Motor neuron (in vitro differentiated cells): ENCODE measurements around the gene ACVR1. TPM values are rescaled to one million over a fixed set of nuclear protein-coding genes. Genes with fewer than 3 reads are reported as not detected.

Source experiments
- ATAC-seq, 8 experiments: fragments of 200-7000 bp; cut with Tn5 transposase; replicated peaks in 6 of 8; 2 replicates each; pipeline ENCODE4 v1.8.0; 2021; ENCODE audit warnings: mild to moderate bottlenecking in 8 of 8, moderate library complexity in 8 of 8
- H3K27ac ChIP-seq, 2 donors: fragments of 250-450 bp; sonication (Bioruptor Pico); 2 replicates each; pipeline ENCODE4 v1.9.0; 2021; ENCODE audit warnings: antibody characterized with exemption in 2 of 2, mild to moderate bottlenecking in 2 of 2, moderate library complexity in 1 of 2
- H3K4me1 ChIP-seq, 2 donors: fragments of 250-450 bp; sonication (Bioruptor Pico); replicated peaks in 1 of 2; 2 replicates each; pipeline ENCODE4 v1.6.1; 2021; ENCODE audit warnings: antibody characterized with exemption in 2 of 2, mild to moderate bottlenecking in 2 of 2, moderate library complexity in 1 of 2
- H3K4me3 ChIP-seq, 5 donors: fragments of 250-450 bp; sonication (Bioruptor Pico); 2 replicates each; pipeline ENCODE4 v1.9.0; 2021; ENCODE audit warnings: antibody characterized with exemption in 5 of 5, mild to moderate bottlenecking in 5 of 5, moderate library complexity in 4 of 5
- WGBS, 10 experiments: fragments of 450-650 bp; shearing (Covaris generic); methylation state at CpG; one replicate each; pipeline ENCODE4 v1.0.0; 2022; 5-methylcytosine and 5-hydroxymethylcytosine counted together
- in situ Hi-C, 9 experiments: fragments of 400-800 bp; cut with MboI; loops; one replicate each; pipeline ENCODE4 v1.15.0; 2021; ENCODE audit warnings: low sequenced_read_pairs in 9 of 9, low pct_unique_long_range_greater_than_20kb in 2 of 9; ENCODE audit not compliant: unreplicated experiment in 9 of 9
- total RNA-seq, 8 experiments: library from RNA; unstranded; fragments of 300-600 nt; gene quantifications; 2 replicates each; pipeline versions ENCODE4 v1.2.3 to v1.2.4, GENCODE V29; 2022

ACVR1 gene
- total RNA-seq, 8 experiments from 2014 or later = 3.1 to 32.9 (median 12.7) TPM

GRCh38 chr2:157789933-157790511 is 86.1 kb downstream of the ACVR1 start:
- peak in 2 of 8 experiments; percentile 29 to 85 for ATAC-seq
- 60 to 100% (median 86%) methylated on average over 1 to 2 of the region's 4 CpGs; no CpG with 5 or more reads in 4 of the 10 experiments for WGBS, 10 experiments
- H3K4me3 ChIP-seq = no peak overlapping the region
- in situ Hi-C loops = loop anchor here in 2 of 9 experiments (10.0 to 25.0 kb wide), 2 partner anchors 215 to 222 kb away; no protein-coding TSS in a partner anchor
- H3K4me1 ChIP-seq = no peaks in the 10 kb centered on the region
- no peak overlapping the region for H3K27ac ChIP-seq

- no peaks in the 10 kb centered on the region for H3K4me1 ChIP-seq
- in situ Hi-C loops = loop anchor here in 2 of 9 experiments (10.0 to 25.0 kb wide), 2 partner anchors 216 to 223 kb away; no protein-coding TSS in a partner anchor
- 67 to 100% (median 80%) methylated on average over 1 to 3 of the region's 3 CpGs; no CpG with 5 or more reads in 5 of the 10 experiments for WGBS, 10 experiments
- ATAC-seq = no peak
- no peak overlapping the region for H3K27ac ChIP-seq
- no peak overlapping the region for H3K4me3 ChIP-seq
Measured at GRCh38 chr2:157789256-157789655, 86.9 kb downstream of the ACVR1 start.

- Histone ChIP-seq H3K4me3 (no peak overlapping the region), H3K4me1 (no peaks in the 10 kb centered on the region), H3K27ac (no peak overlapping the region)
- 91 to 100% (median 97%) methylated on average over 1 to 5 of the region's 5 CpGs; no CpG with 5 or more reads in 1 of the 10 experiments for WGBS, 10 experiments
- no peak for ATAC-seq
- in situ Hi-C loops = loop anchor here in 2 of 9 experiments (10.0 to 25.0 kb wide), 2 partner anchors 217 to 224 kb away; no protein-coding TSS in a partner anchor
Measured at GRCh38 chr2:157788201-157788600, 87.9 kb downstream of the ACVR1 start.

GRCh38 chr2:157787364-157787938 is 88.7 kb downstream of the ACVR1 start:
- H3K27ac ChIP-seq = no peak overlapping the region
- H3K4me3 ChIP-seq = no peak overlapping the region
- no peaks in the 10 kb centered on the region for H3K4me1 ChIP-seq
- no peak for ATAC-seq
- WGBS, 10 experiments = 50 to 100% (median 80%) methylated on average over 2 to 7 of the region's 7 CpGs; no CpG with 5 or more reads in 1 of the 10 experiments
- in situ Hi-C loops = loop anchor here in 2 of 9 experiments (10.0 to 25.0 kb wide), 2 partner anchors 217 to 225 kb away; no protein-coding TSS in a partner anchor

GRCh38 chr2:157786663-157787363 is 89.3 kb downstream of the ACVR1 start:
- Histone ChIP-seq H3K4me3 (no peak overlapping the region), H3K4me1 (no peaks in the 10 kb centered on the region), H3K27ac (no peak overlapping the region)
- WGBS, 10 experiments = 44 to 100% (median 83%) methylated on average over 1 to 5 of the region's 5 CpGs
- in situ Hi-C loops = loop anchor here in 2 of 9 experiments (10.0 to 25.0 kb wide), 2 partner anchors 218 to 225 kb away; no protein-coding TSS in a partner anchor
- ATAC-seq = peak in 7 of 8 experiments; percentile 8 to 83 (median 61)

GRCh38 chr2:157785866-157786662 is 90.1 kb downstream of the ACVR1 start:
- no peak overlapping the region for H3K27ac ChIP-seq
- WGBS, 10 experiments = 80 to 100% (median 98%) methylated on average over 1 to 4 of the region's 6 CpGs
- ATAC-seq = no peak
- in situ Hi-C loops = loop anchor here in 2 of 9 experiments (10.0 to 25.0 kb wide), 2 partner anchors 219 to 226 kb away; no protein-coding TSS in a partner anchor
- H3K4me3 ChIP-seq = no peak overlapping the region
- no peaks in the 10 kb centered on the region for H3K4me1 ChIP-seq

- Histone ChIP-seq H3K27ac (no peak overlapping the region), H3K4me1 (no peaks in the 10 kb centered on the region), H3K4me3 (no peak overlapping the region)
- ATAC-seq = no peak
- in situ Hi-C loops = loop anchor here in 2 of 9 experiments (10.0 to 25.0 kb wide), 2 partner anchors 220 to 227 kb away; no protein-coding TSS in a partner anchor
- 59 to 93% (median 84%) methylated on average over 1 to 3 of the region's 3 CpGs; no CpG with 5 or more reads in 2 of the 10 experiments for WGBS, 10 experiments
Measured at GRCh38 chr2:157785200-157785599, 90.9 kb downstream of the ACVR1 start.

- 80 to 100% (median 96%) methylated on average over 1 to 5 of the region's 5 CpGs; no CpG with 5 or more reads in 1 of the 10 experiments for WGBS, 10 experiments
- Histone ChIP-seq H3K27ac (no peak overlapping the region), H3K4me3 (no peak overlapping the region), H3K4me1 (no peaks in the 10 kb centered on the region)
- in situ Hi-C loops = loop anchor here in 2 of 9 experiments (10.0 to 25.0 kb wide), 2 partner anchors 220 to 228 kb away; no protein-coding TSS in a partner anchor
- ATAC-seq = peak in 1 of 8 experiments; percentile 5
Measured at GRCh38 chr2:157784823-157785175, 91.3 kb downstream of the ACVR1 start.

GRCh38 chr2:157784169-157784822 is 91.8 kb downstream of the ACVR1 start:
- no peak overlapping the region for H3K4me3 ChIP-seq
- no peak overlapping the region for H3K27ac ChIP-seq
- in situ Hi-C loops = loop anchor here in 2 of 9 experiments (10.0 to 25.0 kb wide), 2 partner anchors 221 to 228 kb away; no protein-coding TSS in a partner anchor
- WGBS, 10 experiments = 0 to 81% (median 78%) methylated on average over 1 to 7 of the region's 11 CpGs; no CpG with 5 or more reads in 2 of the 10 experiments
- peak; percentile 54 to 97 (median 86) for ATAC-seq
- H3K4me1 ChIP-seq = no peaks in the 10 kb centered on the region

- 40 to 90% (median 69%) methylated on average over 1 to 2 of the region's 2 CpGs; no CpG with 5 or more reads in 4 of the 10 experiments for WGBS, 10 experiments
- in situ Hi-C loops = loop anchor here in 2 of 9 experiments (10.0 to 25.0 kb wide), 2 partner anchors 222 to 229 kb away; no protein-coding TSS in a partner anchor
- ATAC-seq = no peak
- Histone ChIP-seq H3K4me3 (no peak overlapping the region), H3K4me1 (no peaks in the 10 kb centered on the region), H3K27ac (no peak overlapping the region)
Measured at GRCh38 chr2:157783245-157783644, 92.9 kb downstream of the ACVR1 start.

- no peak overlapping the region for H3K4me3 ChIP-seq
- 17 to 84% (median 68%) methylated on average over 2 to 4 of the region's 4 CpGs for WGBS, 10 experiments
- no peaks in the 10 kb centered on the region for H3K4me1 ChIP-seq
- H3K27ac ChIP-seq = no peak overlapping the region
- in situ Hi-C loops = loop anchor here in 2 of 9 experiments (10.0 to 25.0 kb wide), 2 partner anchors 223 to 230 kb away; no protein-coding TSS in a partner anchor
- ATAC-seq = no peak
Measured at GRCh38 chr2:157782057-157782845, 93.9 kb downstream of the ACVR1 start.
